Measurements from ENCODE around the gene TREML2.
"Not testable (repeated sequence)": the region's sequence is repeated elsewhere in the genome, so short reads cannot be mapped to it uniquely, and the experiment has no call there.

The TREML2 gene

DNA sequence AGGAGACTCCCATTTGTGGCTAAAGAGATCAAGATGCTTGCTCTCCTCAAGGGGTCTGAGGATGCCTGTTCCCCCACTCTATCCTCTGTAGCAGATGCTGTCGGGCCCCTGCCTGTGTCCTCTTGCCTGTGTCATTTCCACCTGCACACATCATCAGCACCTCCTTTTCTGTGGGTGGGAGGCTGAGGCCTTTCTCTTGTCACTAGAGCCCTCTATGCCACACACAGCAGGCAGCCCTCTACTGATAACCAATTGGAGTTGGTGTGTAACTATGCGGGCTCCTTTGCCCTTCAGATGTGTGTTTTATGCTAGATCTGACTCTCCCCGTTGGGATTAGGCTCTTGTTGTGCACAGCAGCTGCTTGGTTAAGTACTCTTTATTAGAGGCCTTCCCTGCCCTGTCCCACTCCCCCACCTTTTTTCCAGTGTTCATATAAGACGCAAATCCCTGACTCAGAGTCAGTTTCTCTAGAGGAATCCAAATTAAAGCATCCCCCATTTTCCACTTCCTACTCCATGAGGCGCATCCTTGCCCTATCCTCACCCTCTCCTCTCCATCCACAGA is 7.7 kb downstream of the TREML2 start:
- H3K27ac ChIP-seq, result no peak overlapping the region
- TF ChIP-seq, protein P1, sequence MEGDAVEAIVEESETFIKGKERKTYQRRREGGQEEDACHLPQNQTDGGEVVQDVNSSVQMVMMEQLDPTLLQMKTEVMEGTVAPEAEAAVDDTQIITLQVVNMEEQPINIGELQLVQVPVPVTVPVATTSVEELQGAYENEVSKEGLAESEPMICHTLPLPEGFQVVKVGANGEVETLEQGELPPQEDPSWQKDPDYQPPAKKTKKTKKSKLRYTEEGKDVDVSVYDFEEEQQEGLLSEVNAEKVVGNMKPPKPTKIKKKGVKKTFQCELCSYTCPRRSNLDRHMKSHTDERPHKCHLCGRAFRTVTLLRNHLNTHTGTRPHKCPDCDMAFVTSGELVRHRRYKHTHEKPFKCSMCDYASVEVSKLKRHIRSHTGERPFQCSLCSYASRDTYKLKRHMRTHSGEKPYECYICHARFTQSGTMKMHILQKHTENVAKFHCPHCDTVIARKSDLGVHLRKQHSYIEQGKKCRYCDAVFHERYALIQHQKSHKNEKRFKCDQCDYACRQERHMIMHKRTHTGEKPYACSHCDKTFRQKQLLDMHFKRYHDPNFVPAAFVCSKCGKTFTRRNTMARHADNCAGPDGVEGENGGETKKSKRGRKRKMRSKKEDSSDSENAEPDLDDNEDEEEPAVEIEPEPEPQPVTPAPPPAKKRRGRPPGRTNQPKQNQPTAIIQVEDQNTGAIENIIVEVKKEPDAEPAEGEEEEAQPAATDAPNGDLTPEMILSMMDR (conservative IDR thresholded peaks at IDR 0.05), result no peak

DNA sequence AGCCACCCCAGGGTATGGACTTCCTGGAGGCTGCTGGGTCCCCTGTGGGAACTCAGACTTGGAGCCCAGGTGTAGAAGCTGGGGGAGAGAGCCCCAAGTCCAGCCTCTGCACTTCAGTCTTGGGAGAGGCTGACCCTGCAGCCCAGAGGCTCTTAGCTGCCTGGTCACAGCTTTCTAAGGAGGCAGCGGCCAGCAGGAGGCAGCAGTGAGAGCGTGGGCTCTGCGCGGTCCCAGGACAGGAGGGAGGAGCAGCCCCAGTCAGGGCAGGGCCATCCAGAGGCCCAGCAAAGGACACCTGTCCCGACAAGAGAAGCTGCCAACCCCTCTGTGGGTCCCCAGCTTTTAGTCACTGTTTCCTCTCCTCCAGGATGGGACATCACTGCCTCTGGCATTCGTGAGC is 9.4 kb downstream of the TREML2 start:
- TF ChIP-seq, protein P1 (conservative IDR thresholded peaks at IDR 0.05), result peak; percentile 48
- H3K27ac ChIP-seq, result no peak overlapping the region

DNA sequence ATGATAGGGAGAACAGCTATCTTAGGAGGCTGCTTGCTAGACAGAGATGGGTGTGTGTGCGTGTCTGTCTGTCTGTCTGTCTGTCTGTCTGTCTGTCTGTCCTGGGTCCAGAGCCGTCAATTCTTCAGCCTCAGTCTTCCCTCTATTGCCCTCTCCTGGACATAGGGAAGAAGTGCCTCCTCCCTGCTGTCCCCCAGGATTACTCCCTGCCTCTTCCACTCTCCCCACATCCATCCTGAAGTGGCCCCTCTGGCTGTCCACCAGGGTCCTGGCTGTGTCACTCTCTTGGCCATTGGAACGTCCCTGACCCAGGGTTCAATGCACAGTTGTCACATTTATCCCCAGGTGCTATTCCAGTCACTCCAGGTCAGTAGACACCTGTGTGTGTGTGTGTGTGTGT is 10.2 kb downstream of the TREML2 start:
- TF ChIP-seq, protein P1 (conservative IDR thresholded peaks at IDR 0.05), result no peak
- H3K27ac ChIP-seq, result no peak overlapping the region

DNA sequence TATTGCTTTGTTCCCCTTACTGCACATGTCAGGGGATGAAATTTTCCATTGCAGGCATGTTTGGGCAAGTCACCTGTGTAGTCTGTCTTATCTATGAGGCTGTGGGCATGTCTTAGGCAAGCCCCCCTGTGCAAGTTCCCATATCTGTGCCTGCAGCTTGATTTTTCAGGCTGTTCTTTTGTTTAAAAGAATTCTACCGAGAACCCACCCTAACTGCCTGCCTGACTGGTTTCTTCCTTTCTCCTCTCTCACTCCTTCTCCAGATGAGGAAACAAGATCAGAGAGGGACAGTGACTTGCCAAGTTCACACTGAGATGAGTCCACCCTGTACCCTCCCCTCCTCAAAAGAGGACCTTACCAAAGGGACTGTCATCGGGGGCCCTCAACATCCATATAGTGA is 11.0 kb downstream of the TREML2 start:
- H3K27ac ChIP-seq, result no peak overlapping the region
- TF ChIP-seq, protein P1 (conservative IDR thresholded peaks at IDR 0.05), result no peak

DNA sequence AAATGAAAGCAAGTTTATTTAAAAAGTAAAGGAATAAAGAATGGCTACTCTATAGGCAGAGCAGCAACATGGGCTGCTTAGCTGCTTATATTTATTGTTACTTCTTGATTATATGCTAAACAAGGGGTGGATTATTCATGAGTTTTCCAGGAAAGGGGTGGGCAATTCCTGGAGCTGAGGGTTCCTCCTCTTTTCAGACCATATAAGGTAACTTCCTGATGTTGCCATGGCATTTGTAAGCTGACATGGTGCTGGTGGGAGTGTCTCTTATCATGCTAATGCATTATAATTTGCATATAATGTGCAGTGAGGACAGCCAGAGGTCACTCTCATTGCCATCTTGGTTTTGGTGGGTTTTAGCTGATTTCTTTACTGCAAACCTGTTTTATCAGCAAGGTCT is 11.9 kb downstream of the TREML2 start:
- H3K27ac ChIP-seq, result not testable (repeated sequence)

DNA sequence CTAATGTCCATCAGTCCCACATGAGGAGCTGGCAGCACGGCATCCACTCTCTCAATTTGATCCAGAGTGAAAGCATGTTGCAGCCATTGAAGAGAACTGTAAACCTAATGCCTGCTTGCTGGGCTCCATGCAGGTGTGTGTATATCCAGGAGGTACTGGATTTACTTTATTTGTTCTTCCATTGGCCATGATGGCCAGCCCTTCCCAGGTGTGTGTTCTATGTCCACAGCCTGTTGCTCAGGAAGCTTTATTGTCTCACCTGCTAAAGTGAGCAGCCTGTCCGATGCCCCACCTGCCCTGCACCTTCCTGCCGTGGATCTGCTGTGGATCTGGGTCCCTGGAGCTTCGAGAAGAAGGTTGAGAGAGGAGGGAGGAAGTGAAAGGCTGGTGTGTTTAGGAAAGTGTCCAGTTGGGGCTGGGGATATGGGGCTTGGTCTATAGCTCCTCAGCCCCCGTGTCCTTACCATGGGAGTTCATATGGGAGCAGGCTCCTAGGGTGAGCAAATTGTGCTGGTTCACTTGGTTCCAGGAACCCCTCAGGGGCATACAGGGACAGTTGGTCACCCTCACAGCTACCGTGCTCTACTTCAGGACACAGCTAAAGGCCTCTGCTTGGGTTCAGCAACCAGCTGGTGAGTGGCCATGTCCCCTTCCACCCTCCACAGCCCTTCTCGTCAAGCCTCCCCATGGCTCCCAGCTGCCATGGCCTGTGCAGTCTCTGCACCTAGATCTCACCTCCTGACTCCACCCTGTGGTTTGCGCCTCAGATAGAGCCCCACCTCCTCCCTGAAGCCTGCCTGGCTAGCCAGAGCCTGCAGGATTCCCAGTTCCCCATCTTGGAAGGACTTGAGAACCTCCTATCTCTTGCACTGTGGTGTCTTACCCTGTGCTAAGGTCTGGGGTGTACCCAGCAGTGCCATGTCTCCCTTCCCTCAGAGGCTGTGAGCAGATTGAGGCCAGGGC is 12.7 kb downstream of the TREML2 start:
- TF ChIP-seq, protein P1 (conservative IDR thresholded peaks at IDR 0.05), result no peak
- H3K27ac ChIP-seq, result no peak overlapping the region

DNA sequence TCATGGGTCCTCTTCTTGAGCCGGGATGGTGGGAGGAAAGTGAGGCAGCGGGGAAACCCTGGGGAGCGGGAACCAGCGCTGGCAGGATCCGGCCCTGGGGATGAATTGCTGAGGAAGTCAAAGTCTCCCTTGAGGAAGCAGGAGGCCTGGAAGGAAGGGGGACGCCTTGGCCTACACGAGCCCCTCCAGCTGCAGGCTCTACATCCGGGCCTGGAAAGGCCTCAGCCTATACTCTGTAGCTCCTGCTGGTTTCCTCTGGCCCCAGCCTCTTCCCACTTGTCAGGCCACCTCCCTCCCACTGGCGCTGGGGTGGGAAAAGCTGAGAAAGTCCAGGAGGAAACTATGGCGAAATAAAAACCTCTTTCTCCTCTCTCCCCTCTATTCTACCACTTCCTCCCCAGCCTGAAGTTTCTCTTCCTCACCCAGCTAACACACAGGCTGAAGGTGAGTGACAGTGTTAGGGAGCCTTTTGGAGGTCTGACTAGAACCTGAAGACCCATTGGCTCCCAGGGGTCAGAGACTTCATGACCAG is 14.9 kb downstream of the TREML2 start:
- H3K27ac ChIP-seq, result no peak overlapping the region
- TF ChIP-seq, protein P1 (conservative IDR thresholded peaks at IDR 0.05), result no peak

All from VCaP (cell line).